HG02885 (cell line): ENCODE data around the gene AHNAK.
"Not testable (repeated sequence)": the region's sequence is repeated elsewhere in the genome, so short reads cannot be mapped to it uniquely, and the experiment has no call there.

Source experiments
- ATAC-seq: cut with Tn5 transposase; IDR thresholded peaks from one replicate; pipeline ENCODE4 v1.9.1; 2021; ENCODE audit warnings: mild to moderate bottlenecking; ENCODE audit not compliant: unreplicated experiment, poor library complexity

The AHNAK gene

GRCh38 chr11:62499944-62500649 lies 46.5 kb downstream of the AHNAK start:
- no peak for ATAC-seq

DNA sequence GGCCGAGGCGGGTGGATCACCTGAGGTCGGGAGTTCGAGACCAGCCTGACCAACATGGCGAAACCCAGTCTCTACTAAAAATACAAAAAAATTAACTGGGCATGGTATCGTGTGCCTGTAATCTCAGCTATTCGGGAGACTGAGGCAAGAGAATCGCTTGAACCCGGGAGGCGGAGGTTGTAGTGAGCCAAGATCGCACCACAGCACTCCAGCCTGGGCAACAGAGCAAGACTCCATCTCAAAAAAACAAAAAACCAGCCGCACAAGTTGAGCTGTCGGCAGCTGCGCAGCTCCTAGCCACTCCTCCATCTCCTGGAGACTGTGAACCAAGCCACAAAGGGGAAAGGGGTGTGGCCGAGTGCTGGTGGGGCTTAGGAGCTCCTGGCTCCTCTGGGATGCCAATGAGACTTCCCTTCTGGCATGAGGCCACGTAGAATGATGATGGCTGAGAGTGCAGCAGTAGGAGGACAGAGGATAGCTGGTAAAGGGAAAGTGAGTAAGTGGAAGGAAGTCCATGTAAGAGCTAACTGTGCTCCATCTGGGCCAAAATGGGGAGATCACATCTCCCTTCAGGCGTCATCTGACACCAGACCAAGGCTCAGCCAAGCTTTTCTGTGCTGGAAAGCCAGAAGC lies 47.2 kb downstream of the AHNAK start:
- not testable (repeated sequence) for ATAC-seq

DNA sequence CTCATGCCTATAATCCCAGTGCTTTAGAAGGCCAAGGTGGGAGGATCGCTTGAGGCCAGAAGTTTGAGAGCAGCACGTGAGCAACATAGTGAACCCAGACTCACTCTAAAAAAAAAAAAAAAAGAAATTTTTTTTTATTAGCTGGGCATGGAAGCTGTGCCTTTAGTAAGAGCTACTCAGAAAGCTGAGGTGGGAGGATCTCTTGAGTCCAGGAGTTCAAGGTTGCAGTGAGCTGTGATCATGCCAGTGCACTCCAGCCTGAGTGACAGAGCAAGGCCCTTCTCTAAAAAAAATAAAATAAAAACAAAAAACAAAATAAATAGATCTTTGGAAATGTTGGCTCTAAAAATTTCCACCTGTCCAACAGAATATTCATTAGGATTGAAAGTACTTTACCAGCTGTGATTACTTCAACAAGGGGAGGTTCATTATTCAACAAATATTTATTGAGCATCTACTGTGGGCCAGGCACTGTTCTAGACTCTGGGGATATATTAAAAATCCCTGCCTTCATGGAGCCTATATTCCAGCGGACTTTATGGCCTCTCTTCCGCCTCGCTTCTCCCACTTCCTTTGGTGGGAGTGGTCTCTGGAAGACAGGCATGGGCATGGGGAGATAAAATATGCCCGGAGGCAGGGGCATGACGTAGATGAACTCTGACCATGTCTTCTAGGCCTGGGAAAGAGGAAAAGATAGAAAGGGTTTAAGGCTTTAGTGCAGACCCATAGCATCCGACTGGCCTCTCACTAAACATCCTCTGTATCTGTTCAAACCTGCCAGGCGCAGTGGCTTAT lies 47.9 kb downstream of the AHNAK start:
- no peak for ATAC-seq

DNA sequence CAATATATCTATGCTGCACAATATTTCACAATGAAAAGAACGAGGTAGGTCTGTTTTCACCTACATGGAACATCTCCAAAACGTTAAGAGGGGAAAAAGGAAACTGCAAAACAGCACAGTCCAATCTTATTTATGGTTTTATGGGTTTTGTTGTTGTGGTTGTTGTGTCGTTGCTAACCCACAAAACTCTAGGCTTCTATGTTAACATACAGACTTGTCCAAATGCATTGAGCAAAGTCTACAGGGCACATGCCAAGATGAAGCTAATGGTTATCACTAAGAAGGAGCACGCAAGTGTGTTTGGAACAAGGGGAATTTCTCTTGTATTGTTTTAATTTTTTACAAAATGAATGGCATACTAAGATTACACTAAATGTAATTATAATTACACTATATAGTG lies 48.6 kb downstream of the AHNAK start:
- ATAC-seq: no peak

- ATAC-seq: no peak
These were observed 49.3 kb downstream of the AHNAK start for GRCh38 chr11:62497132-62497801.

DNA sequence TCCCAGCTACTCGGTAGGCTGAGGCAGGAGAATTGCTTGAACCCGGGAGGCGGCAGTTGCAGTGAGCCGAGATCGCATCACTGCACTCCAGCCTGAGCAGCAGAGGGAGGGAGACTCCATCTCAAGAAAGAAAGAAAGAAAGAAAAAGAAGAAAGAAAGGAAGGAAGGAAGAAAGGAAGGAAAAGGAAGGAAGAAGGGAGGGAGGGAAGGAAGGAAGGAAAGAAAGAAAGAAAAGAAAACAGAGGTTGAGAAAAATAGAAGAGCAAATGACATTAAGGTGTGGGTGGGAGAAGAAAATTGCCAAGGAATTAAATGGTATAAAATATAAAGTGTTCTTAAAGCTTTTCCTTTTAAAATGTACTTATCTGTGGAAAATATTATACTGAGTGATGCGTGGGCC lies 49.9 kb downstream of the AHNAK start:
- ATAC-seq: no peak

DNA sequence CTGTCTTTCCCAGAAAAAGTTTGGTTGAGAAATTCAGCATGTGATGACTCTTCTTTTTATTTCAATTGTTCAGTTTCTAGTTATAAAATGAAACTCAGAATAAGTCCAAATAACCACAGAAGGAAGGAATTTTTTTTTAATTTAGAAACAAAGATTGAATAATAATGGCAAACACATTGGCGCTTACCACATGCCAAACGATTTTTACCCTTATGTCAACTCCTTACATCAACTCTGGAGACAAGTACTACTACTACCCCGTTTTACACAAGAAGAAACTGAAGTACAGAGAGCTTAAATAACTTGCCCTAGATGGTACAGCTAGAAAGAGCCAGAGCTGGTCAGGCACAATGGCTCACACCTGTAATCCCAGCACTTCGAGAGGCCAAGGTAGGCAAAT lies 52.4 kb downstream of the AHNAK start:
- no peak for ATAC-seq

DNA sequence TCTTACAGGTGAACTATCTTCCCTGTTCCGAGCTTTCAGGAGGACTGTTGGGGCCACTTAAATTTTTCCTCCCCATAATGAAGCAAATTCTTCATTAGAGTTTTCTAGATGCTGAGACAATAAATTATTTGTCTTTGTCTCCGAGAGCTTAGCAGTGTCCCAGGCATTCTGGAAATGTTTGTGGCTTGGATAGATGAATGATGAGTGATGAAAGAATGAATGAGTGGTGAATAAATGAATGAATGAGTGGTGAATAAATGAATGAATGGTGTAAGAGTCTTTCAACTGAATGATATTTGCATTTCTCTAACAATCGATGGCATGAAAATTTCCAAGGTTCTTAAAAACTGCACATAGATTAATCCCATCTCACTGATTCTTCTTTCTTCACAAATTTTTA lies 52.8 kb downstream of the AHNAK start:
- ATAC-seq: no peak

- no peak for ATAC-seq
These were observed 54.0 kb downstream of the AHNAK start for GRCh38 chr11:62492586-62492985.

DNA sequence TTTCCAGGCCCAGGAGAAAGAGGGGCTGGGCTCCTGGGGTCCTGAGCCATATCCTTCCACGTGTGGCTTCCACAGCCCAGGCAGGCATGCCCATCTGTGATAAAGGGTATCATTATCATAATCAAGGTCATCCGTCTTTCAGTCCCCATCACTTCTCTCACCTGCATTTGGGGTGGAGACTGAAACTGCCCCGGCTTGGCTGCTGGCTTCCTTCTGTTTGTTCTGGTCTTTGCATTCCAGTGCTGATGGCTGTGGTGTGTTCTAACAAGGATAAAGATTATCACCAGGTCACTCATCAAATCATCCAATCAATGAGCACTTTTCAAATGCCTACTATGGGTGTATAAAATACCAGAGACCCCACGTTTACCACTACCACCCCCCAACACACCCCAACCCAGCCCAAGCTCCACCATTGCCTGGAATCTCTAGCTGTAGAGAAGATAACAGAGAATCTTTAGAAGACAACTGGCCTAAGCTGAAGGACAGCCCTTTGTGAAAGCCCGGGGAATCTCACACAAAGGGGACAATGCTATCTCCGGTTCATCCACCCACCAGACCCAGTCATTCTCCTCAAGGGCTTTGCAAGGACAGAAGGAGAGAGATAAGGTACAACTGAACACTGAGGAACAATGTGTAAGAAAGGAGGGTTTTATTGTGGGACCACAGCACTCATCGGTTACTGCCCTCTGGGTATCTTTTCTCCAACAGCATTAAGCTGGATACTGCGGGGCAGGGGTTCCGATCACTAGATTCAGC lies 54.9 kb downstream of the AHNAK start:
- ATAC-seq: no peak

- no peak for ATAC-seq
These were observed 57.4 kb downstream of the AHNAK start for GRCh38 chr11:62489204-62489603.

DNA sequence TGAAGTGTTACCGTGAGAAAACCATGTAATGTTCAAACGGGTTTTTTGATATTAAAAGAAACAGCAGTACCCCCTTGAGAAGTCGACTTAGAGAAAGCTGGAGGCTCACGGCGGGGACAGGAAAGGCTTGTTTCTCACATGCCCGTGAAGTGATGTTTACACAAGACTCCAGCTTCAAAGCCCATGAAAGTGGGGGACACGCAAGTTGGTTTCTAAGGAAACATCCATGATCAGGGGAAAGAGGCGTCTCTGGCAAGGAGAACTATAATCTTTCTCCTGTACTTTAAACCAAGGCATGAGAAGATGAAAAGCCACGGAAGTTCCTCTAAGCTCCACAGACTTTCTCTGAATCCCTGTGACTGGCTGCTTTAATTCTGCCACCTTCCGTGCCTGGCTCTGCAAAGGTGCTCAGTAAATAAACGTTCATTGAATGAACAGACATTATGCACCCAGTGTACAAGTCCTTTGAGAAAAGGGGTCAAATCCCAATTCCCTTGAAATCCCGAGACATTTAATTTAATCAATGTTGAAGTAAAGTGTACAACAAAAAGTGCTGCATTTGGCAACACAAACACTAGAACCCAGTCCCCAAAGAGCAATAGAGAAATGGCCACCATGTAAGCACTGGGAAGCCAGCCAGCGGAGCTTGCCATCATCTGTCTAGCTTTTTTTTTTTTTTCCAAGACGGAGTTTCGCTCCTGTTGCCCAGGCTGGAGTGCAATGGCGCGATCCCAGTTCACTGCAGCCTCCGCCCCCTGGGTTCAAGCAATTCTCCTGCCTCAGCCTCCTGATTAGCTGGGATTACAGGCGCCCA lies 58.7 kb downstream of the AHNAK start:
- ATAC-seq: no peak

GRCh38 chr11:62487136-62487535 lies 59.5 kb downstream of the AHNAK start:
- ATAC-seq: no peak

DNA sequence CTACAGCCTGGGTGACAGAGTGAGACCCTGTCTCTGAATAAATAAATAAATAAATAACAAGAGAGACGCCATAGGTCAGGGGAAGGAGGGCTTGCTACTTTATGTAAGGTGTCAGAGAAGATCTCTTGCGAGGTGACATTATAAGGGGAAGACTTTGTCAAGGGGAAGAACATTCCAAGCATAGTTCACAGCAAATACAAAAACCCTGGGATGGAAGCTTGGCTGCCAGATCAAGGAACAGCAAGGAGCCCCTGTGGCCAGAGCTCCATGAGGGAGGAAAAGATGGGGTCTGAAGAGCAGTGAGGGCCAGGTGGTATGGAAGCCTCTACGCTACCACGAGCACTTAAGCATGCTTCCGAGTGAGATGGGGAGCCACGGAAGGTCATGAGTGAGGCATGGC lies 62.3 kb downstream of the AHNAK start:
- no peak for ATAC-seq

DNA sequence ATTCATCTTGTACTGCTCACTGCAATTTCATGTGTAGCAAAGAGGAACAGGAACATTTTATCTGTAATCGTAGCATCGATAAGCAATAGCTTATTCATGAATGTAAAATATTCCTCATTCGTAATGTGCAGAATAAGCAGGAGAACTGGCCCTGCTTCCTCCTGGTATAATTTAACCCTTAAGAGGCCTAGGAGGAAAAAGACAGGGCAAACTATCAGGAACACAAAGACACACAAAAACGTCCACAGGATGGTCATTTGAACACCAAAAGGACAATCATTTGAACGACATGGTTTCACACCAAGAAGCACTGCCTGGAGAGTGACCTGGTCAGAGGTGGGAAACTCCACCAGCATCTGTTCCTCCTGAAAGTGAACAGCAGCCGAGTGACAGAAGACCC lies 63.9 kb downstream of the AHNAK start:
- no peak for ATAC-seq

- no peak for ATAC-seq
These were observed 66.9 kb downstream of the AHNAK start for GRCh38 chr11:62479631-62480201.

DNA sequence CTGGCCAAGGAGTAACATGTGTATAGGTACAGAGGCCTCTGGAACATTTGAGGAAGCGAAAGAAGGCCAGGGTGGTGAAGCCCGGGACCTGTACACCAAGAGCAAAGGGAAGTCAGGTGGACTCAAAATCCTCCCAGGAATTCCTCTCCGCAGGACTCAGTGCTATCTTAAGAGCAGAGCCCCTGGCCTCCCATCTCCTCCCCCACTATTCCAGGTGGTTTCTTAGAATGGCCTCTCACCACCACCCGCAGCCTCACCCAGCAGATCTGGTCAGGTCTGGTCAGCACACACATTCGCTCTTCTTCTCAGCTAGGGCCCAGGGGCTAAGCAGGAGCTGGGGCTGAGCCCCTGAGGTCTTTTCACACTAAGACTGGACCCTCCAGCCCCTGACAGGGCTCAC lies 68.7 kb downstream of the AHNAK start:
- no peak for ATAC-seq

- no peak for ATAC-seq
These were observed 74.3 kb downstream of the AHNAK start for GRCh38 chr11:62472063-62472884.
